Dedifferentiated amniotic fluid mesenchymal stem cell (primary cell): ENCODE measurements around the gene SSTR5.

ENCODE experiments used
- DNase-seq: peaks from one replicate; pipeline ENCODE4 v3.0.0-alpha.2; 2016; ENCODE audit errors: extremely low spot score

The SSTR5 gene

DNA sequence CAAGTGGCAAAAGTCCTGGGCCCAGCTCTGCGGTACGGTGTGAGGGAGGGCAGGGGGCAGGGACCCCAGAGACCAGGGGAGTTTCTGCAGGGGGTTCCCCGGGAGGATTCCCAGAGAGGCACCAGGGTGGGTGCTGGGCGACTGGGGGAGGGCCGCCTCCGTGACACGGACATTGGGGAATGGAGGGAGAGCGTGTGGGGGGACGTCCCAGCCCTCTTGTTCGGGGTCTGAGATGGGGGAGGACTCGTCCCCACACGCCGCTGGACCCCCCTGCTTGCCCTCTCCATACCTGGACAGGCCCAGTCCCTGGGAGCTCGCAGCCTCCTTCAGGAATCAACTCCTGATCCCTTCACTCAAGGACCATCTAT, 49.8 kb downstream of the SSTR5 start:
- DNase-seq, result no peak

DNA sequence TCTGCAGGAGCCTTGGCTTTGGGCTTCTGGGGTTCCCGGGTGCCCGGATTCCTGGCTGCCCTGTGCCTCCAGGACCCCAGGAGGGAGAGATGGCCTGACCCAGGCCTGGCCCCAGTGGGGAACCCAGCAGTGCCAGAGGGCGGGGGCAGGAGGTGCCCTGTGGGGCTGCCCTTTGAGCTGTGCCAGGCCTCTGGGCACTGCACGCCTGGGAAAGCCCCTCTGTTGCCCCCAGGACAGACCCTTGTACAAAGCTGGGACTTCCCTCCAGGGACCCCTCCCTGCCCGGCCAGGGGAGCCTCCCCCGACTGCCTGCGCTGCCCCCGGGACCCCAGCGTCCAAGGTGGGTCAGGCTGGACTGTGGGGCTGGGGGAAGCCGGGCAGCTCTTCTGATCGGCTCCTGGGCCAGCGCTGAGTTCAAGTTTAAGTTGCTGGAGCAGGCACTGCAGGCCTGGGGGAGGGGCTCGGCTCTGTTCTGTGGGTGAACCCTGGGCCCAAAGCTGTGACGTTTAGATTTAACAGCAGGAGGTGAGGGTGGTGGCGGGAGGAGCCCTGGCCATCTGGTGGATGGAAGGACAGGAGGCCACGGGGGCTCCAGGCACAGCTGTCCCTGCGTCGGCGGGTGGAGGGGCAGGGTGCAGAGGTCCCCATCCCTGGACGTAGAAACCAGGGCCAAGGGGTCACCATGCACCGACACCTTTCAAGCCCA, 51.1 kb downstream of the SSTR5 start:
- no peak for DNase-seq

DNA sequence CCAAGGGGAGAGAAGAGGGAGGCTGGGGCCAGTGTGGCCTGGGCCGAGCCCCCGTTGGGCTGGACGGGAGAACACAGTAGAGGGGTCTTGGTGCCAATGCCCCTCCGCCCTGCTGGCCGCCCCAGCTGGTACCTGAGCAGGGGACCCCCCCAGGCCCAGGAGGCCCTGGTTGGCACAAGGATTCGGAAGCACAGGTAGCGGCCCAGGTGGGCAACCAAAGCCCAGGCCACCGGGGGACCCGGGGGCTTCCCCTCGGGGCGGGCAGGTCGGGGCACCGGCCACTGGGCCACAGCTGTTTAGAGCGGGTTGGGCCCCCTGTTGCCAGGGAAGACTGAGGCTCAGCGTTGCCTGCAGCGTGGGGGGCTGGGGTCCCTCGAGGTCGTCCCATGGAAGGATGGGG, 51.7 kb downstream of the SSTR5 start:
- DNase-seq, result no peak

DNA sequence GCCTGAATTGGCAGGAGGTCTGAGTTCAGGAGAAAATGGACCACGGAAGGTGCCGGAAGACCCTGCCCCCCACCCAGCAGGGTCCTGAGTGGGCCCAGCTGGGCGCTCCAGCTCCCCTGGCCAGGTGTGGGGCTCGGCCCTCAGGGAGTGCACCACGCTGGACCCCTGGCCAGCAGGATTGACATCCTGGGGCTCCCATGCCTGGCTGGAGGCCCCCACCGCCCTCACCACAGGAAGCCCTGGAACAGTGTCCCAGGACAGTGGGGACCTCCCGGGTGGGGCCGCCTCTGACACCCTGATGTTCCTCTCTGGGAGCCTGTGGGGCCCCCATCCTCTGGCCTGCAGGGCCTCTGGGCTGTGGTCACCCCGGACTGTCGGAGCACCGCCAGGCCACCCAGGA, 52.2 kb downstream of the SSTR5 start:
- DNase-seq, result no peak

DNA sequence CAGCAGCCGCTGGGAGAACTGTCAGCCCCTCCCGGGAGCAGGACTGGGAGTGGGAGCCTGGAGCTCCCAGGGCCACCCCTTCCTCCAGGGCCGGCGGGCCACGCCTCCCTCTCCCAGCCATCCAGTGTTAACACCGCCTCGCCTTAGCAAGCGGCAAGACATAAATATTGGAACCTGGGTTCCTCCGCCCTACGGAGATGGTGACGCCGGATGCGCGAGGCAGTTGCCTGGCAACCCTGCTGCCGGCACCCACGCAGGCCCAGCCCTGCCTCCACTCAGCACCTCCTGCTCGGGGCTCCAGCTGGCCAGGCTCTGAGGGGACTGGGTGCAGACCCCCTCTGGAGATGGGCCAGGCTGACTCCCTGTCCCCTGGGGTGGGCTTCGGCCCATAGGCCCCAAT, 52.9 kb downstream of the SSTR5 start:
- no peak for DNase-seq

DNA sequence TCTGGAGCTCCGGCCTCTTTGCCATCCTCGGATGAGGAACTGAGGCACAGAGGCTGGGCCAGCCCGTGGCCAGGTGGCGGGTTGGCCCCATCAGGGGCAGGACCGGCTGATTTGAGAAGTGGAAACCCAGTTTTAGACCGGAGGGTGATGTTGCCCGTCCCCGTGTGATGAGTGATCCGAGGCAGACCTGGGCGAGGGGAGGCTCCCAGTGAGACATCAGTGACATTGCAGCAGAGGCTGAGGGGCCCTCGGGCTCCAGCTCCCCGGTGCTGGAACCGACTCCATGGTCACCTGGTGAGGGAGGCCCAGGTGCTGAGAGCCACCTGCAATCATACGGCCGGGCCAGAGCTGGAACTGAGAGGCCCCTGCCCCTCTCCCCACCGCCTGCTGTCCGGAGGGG, 53.5 kb downstream of the SSTR5 start:
- no peak for DNase-seq

DNA sequence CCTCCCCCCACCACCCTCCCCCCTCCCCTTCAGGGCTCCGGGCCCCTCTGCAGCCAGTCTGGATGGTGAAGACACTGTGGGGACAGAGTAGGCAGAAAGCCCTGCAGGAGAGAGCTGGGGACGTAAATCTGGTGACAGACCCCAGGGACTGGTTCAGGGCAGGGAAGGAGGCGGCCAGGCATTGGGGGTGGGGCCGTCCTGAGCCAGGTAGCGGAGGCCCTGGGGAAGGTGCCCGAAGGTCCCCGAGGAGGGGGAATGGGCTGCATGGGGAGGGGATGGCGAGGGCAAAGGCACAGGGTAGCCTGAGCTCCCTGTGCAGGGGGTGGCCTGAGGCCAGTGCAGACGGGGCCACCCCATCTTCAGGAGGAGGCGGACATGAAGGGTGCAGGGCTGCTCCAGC, 54.0 kb downstream of the SSTR5 start:
- no peak for DNase-seq

DNA sequence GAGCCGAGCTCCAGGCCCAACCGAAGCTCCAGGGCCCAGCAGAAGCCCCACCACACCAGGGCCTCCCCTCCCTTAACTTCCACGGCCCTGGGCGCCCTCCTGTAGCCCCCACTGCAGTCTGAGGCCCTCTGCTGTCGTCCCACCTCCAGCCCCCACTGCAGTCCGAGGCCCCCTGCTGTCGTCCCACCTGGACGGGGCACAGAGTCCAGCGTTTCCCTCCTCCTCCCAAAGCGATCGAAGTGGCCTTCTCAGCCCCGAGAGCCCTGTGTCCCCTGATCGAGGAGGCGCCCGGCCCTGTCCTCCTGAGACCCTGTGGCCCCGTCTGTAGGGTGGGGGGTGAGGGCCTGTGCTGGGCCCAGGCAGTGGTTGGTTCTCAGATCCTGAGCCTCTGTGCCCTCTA, 54.6 kb downstream of the SSTR5 start:
- no peak for DNase-seq

DNA sequence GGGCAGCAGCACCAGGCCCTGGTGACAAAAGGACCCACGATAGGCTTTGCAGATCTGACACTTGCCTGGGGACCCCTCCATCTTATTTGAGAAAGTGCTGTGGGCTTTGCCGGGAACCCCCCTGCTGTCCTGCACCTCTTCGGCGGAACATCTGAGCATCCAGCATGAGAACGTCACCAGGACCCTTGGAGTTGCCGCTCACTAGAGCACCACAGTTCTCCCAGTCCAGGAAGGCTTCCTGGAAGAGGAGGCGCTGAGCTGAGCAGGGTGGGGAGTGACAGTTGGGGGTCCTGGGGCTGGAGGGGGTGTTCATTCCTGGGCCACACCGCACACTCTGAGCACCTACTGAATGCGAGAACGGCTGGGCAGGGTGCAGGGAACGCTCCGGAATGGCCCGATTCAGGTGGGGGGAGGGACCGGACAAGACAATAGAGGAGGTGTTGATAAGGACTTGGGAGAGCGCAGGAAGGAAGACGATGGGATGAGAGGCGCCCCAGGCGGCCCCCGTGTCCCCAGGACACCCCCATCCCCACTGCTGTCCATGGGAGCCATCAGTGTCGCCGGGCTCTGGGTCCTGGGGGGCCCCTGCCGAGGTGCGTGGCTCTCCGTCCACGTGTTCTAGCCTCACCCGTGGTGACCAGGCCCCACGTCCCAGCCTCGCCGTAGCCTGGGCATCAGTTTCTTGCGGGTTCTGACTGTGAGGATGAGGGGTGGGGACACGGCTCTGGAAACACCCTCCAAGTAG, 55.6 kb downstream of the SSTR5 start:
- no peak for DNase-seq

DNA sequence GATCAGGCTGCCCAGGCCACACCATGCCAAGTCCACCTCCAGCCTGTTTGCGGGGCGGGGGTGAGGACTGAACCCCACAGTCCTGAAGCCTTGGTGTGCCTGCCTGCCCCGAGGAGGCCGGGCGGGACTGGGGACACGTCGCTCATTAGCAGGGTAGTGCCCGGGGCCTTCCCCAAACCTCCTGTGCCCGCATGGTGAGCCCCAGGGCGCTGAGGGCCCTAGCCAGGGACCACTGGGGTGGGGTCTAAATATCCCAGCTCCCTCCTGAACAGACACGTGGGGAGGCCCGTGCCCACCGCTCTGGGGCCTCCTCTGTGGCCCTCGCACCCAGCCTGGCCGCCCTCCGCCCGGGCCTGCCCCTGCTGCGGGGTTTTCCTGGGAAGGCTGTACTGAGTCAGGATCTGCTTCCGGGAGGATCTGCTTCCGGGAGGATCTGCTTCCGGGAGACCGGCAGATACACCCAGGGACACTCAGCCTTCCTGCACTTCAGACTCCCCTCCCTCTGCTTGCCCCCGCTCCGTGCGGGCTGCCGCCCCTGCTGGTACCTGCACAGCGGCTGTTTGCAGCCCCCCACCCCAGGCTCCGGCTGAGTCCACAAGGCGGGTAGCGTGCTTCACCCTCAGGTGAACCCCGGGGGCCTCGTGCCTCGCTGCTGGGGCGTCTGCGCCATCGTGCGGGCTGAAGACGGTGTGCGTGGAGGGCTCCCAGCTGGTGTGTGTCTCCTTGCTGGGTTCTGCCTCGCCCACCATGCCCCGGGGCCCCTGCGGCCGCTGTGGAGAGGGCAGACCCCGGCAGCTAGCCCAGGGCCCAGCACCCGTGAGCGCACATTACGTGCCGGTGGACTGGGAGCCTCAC, 56.8 kb downstream of the SSTR5 start:
- DNase-seq, result no peak

DNA sequence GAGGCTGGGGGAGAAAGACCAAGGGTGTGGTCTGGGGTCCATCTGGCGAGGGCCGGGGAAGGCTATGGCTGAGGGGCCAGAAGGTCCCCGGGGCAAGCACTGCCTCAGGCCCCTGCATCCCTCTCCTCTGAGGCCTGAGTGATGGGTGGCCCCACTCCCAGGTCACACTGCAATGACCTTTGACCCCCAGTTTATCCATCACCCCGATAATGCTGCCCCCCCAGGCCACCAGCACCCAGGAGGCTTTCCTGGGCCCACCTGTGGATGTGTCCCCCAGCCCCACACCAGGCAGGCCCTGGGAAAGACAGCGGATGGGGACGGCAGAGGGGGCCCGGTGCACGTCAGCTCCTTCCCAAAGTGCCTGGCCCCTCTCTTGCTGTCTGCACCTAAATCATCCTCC, 57.8 kb downstream of the SSTR5 start:
- DNase-seq, result no peak
